Esophagus squamous epithelium (tissue), 5 donors: ENCODE results near the gene EEF1A2. TPM values are rescaled to one million over a fixed set of nuclear protein-coding genes. Genes with fewer than 3 reads are reported as not detected.

Experiments used
- DNase-seq: peaks from one replicate; lab custom pipeline; 2025; lab: John Stamatoyannopoulos, UW
- H3K27ac ChIP-seq, 4 donors: fragments of 200-600 bp; sonication (generic); one replicate each; pipeline ENCODE4 v1.5.1; 2016 to 2019; ENCODE audit warnings: mild to moderate bottlenecking in 1 of 4
- H3K27me3 ChIP-seq, 4 donors: fragments of 200-600 bp; sonication (generic); 1 replicate in 3 of 4; 2 replicates in 1 of 4; pipeline versions ENCODE4 v1.5.1 to v1.6.0; 2017 to 2021; ENCODE audit warnings: antibody characterized with exemption in 1 of 4
- H3K36me3 ChIP-seq, 3 donors: fragments of 200-600 bp; sonication (generic); one replicate each; pipeline ENCODE4 v1.5.1; 2016 to 2019
- H3K4me1 ChIP-seq, 3 donors: fragments of 200-600 bp; sonication (generic); one replicate each; pipeline ENCODE4 v1.5.1; 2017 to 2019
- H3K4me3 ChIP-seq, 4 donors: fragments of 200-600 bp; sonication (generic); 1 replicate in 3 of 4; 2 replicates in 1 of 4; pipeline ENCODE4 v1.5.1; 2016 to 2019; ENCODE audit warnings: mild to moderate bottlenecking in 2 of 4, moderate library complexity in 1 of 4
- H3K9me3 ChIP-seq, 3 donors: fragments of 200-600 bp; sonication (generic); one replicate each; pipeline ENCODE4 v1.5.1; 2016 to 2019
- CTCF ChIP-seq, 6 experiments: fragments of 450-650 bp in 4 of 6; fragments of 200-600 bp in 2 of 6; sonication (generic) in 2 of 6; IDR thresholded peaks; one replicate each; pipeline ENCODE4 v1.5.1; 2016 to 2019; ENCODE audit warnings: antibody characterized with exemption in 6 of 6, mild to moderate bottlenecking in 4 of 6, moderate library complexity in 4 of 6
- POLR2A ChIP-seq, 4 donors: fragments of 450-650 bp; IDR thresholded peaks; one replicate each; pipeline ENCODE4 v1.6.1; 2017; ENCODE audit warnings: antibody characterized with exemption in 4 of 4, mild to moderate bottlenecking in 4 of 4, moderate library complexity in 3 of 4
- WGBS, 2 donors: methylation state at CpG; one replicate each; pipeline ENCODE4 v1.1.5; 2018; 5-methylcytosine and 5-hydroxymethylcytosine counted together
- intact Hi-C: fragments of 100-400 bp; cut with DNase I; formaldehyde crosslinking; loops from one replicate; pipeline ENCODE4 v1.15.0; 2022
- total RNA-seq, 4 donors: library from RNA; depleted of rRNA; stranded (reverse); fragments of >200 nt; gene quantifications; one replicate each; pipeline ENCODE4 v1.1.0, GENCODE V29; 2016
- donor health status: DM: yes; HTN: yes; CAD: no.

The EEF1A2 gene
- total RNA-seq, 4 donors from 2014 or later, result 0.44 to 3.1 (median 1.9) TPM

- Histone ChIP-seq H3K27me3 (peaks cover 13 to 99% (median 18%) of the 10 kb centered on the region in 4 donors), H3K9me3 (no peaks in the 10 kb centered on the region), H3K27ac (no peak overlapping the region), H3K4me3 (no peak overlapping the region), H3K4me1 (peaks cover 9 to 16% (median 10%) of the 10 kb centered on the region in 3 donors), H3K36me3 (no peaks in the 10 kb centered on the region)
- no peak for DNase-seq
- no peak for TF ChIP-seq POLR2A (IDR thresholded peaks at IDR 0.05)
- TF ChIP-seq CTCF (IDR thresholded peaks at IDR 0.05), result no peak
- WGBS, 2 donors, result 69 to 77% methylated on average over 4 to 13 of the region's 19 CpGs
- intact Hi-C loops, result no loop called here
Observed at GRCh38 chr20:63467294-63468083, 31.4 kb downstream of the EEF1A2 start.

- peaks cover 9 to 99% (median 16%) of the 10 kb centered on the region in 4 donors for H3K27me3 ChIP-seq
- intact Hi-C loops, result no loop called here
- WGBS, 2 donors, result 50 to 88% methylated on average over 4 to 8 of the region's 17 CpGs
- H3K4me3 ChIP-seq, result no peak overlapping the region
- H3K9me3 ChIP-seq, result no peaks in the 10 kb centered on the region
- H3K36me3 ChIP-seq, result no peaks in the 10 kb centered on the region
- TF ChIP-seq POLR2A (IDR thresholded peaks at IDR 0.05) (no peak), CTCF (IDR thresholded peaks at IDR 0.05) (no peak)
- no peak for DNase-seq
- H3K27ac ChIP-seq, result no peak overlapping the region
- H3K4me1 ChIP-seq, result peaks cover 4 to 10% (median 5%) of the 10 kb centered on the region in 3 donors
Observed at GRCh38 chr20:63466861-63467260, 32.0 kb downstream of the EEF1A2 start.

GRCh38 chr20:63466250-63466825 is 32.5 kb downstream of the EEF1A2 start:
- Histone ChIP-seq H3K9me3 (no peaks in the 10 kb centered on the region), H3K4me1 (peaks cover 0 to 5% (median 0%) of the 10 kb centered on the region in 3 donors), H3K27ac (no peak overlapping the region), H3K27me3 (peaks cover 4 to 99% (median 10%) of the 10 kb centered on the region in 4 donors), H3K4me3 (no peak overlapping the region), H3K36me3 (no peaks in the 10 kb centered on the region)
- TF ChIP-seq POLR2A (IDR thresholded peaks at IDR 0.05) (no peak), CTCF (IDR thresholded peaks at IDR 0.05) (no peak)
- DNase-seq, result no peak
- intact Hi-C loops, result no loop called here
- 80 to 87% methylated on average over 3 to 33 of the region's 55 CpGs for WGBS, 2 donors

GRCh38 chr20:63465380-63466249 is 33.3 kb downstream of the EEF1A2 start:
- DNase-seq, result no peak
- Histone ChIP-seq H3K36me3 (no peaks in the 10 kb centered on the region), H3K27me3 (peaks cover 0 to 99% (median 3%) of the 10 kb centered on the region in 4 donors), H3K4me1 (no peaks in the 10 kb centered on the region), H3K9me3 (no peaks in the 10 kb centered on the region), H3K27ac (no peak overlapping the region), H3K4me3 (no peak overlapping the region)
- 75% methylated on average over 4 of the region's 56 CpGs; no CpG with 5 or more reads in 1 of the 2 donors for WGBS, 2 donors
- intact Hi-C loops, result no loop called here
- TF ChIP-seq CTCF (IDR thresholded peaks at IDR 0.05) (no peak), POLR2A (IDR thresholded peaks at IDR 0.05) (no peak)
